ENCODE results near the gene ZMAT2.

Gene ZMAT2

GRCh38 chr5:140741967-140742366 is 41.7 kb downstream of the ZMAT2 start:
- no peak for TF ChIP-seq TCF4 (CRISPR knock-in tag; IDR thresholded peaks at IDR 0.05; ENCODE audit: borderline replicate concordance)
- no peak for TF ChIP-seq ZFP3 (CRISPR knock-in tag; IDR thresholded peaks at IDR 0.05)
- TF ChIP-seq ARNTL (CRISPR knock-in tag; IDR thresholded peaks at IDR 0.05; ENCODE audit: borderline replicate concordance, low read depth): no peak
- no peak for TF ChIP-seq ZNF8 (CRISPR knock-in tag; IDR thresholded peaks at IDR 0.05)
- TF ChIP-seq ZC3H10 (CRISPR knock-in tag; IDR thresholded peaks at IDR 0.05): no peak
- no peak for TF ChIP-seq ZNF70 (CRISPR knock-in tag; IDR thresholded peaks at IDR 0.05)
- no peak for ATAC-seq

DNA sequence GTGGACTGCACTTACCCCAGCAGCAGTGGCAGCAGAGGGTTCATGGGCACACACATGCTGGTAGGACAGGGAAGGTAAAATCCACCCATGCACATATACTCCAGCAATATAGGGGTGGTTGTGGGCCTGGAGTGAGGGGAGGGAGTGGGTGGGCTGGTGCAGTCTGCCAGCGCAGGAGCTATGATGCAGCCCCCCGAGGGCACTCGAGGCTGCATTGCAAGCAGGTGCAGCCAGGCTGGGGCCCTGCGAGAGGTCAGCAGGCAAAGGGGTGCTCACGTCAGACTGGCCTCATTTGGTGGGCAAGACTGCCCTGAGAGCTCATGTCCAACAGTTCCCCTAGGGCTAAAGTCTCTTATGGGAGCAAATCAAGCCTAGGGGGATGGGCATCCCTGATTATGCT is 53.3 kb downstream of the ZMAT2 start:
- ATAC-seq: no peak

More for the DNA sequence above, 53.3 kb downstream of the ZMAT2 start:
- TF ChIP-seq TOX (CRISPR knock-in tag; IDR thresholded peaks at IDR 0.05; ENCODE audit: borderline replicate concordance): no peak
- no peak for TF ChIP-seq ZFP30 (CRISPR knock-in tag; IDR thresholded peaks at IDR 0.05)
- no peak for TF ChIP-seq ISL1 (CRISPR knock-in tag; IDR thresholded peaks at IDR 0.05)
- no peak for TF ChIP-seq TCF4 (CRISPR knock-in tag; IDR thresholded peaks at IDR 0.05; ENCODE audit: borderline replicate concordance)
- no peak for TF ChIP-seq ZFP3 (CRISPR knock-in tag; IDR thresholded peaks at IDR 0.05)
- no peak for TF ChIP-seq ZC3H10 (CRISPR knock-in tag; IDR thresholded peaks at IDR 0.05)
- TF ChIP-seq POU6F1 (CRISPR knock-in tag; IDR thresholded peaks at IDR 0.05; ENCODE audit: borderline replicate concordance, low read depth): no peak
- no peak for TF ChIP-seq BACH2 (CRISPR knock-in tag; IDR thresholded peaks at IDR 0.05; ENCODE audit: borderline replicate concordance)
- TF ChIP-seq, protein P1, sequence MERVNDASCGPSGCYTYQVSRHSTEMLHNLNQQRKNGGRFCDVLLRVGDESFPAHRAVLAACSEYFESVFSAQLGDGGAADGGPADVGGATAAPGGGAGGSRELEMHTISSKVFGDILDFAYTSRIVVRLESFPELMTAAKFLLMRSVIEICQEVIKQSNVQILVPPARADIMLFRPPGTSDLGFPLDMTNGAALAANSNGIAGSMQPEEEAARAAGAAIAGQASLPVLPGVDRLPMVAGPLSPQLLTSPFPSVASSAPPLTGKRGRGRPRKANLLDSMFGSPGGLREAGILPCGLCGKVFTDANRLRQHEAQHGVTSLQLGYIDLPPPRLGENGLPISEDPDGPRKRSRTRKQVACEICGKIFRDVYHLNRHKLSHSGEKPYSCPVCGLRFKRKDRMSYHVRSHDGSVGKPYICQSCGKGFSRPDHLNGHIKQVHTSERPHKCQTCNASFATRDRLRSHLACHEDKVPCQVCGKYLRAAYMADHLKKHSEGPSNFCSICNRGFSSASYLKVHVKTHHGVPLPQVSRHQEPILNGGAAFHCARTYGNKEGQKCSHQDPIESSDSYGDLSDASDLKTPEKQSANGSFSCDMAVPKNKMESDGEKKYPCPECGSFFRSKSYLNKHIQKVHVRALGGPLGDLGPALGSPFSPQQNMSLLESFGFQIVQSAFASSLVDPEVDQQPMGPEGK (CRISPR knock-in tag; IDR thresholded peaks at IDR 0.05; ENCODE audit: borderline replicate concordance): no peak
- TF ChIP-seq, protein P2, sequence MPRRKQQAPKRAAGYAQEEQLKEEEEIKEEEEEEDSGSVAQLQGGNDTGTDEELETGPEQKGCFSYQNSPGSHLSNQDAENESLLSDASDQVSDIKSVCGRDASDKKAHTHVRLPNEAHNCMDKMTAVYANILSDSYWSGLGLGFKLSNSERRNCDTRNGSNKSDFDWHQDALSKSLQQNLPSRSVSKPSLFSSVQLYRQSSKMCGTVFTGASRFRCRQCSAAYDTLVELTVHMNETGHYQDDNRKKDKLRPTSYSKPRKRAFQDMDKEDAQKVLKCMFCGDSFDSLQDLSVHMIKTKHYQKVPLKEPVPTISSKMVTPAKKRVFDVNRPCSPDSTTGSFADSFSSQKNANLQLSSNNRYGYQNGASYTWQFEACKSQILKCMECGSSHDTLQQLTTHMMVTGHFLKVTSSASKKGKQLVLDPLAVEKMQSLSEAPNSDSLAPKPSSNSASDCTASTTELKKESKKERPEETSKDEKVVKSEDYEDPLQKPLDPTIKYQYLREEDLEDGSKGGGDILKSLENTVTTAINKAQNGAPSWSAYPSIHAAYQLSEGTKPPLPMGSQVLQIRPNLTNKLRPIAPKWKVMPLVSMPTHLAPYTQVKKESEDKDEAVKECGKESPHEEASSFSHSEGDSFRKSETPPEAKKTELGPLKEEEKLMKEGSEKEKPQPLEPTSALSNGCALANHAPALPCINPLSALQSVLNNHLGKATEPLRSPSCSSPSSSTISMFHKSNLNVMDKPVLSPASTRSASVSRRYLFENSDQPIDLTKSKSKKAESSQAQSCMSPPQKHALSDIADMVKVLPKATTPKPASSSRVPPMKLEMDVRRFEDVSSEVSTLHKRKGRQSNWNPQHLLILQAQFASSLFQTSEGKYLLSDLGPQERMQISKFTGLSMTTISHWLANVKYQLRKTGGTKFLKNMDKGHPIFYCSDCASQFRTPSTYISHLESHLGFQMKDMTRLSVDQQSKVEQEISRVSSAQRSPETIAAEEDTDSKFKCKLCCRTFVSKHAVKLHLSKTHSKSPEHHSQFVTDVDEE (CRISPR knock-in tag; IDR thresholded peaks at IDR 0.05): no peak
- no peak for TF ChIP-seq OSR1 (CRISPR knock-in tag; IDR thresholded peaks at IDR 0.05)
- TF ChIP-seq ZNF8 (CRISPR knock-in tag; IDR thresholded peaks at IDR 0.05): no peak
- no peak for TF ChIP-seq ZNF565 (CRISPR knock-in tag; conservative IDR thresholded peaks at IDR 0.05; ENCODE audit: low read depth)
- no peak for TF ChIP-seq PPARA (CRISPR knock-in tag; IDR thresholded peaks at IDR 0.05; ENCODE audit: borderline replicate concordance)
- TF ChIP-seq SNAI2 (CRISPR knock-in tag; IDR thresholded peaks at IDR 0.05): no peak
- TF ChIP-seq CSDC2 (CRISPR knock-in tag; IDR thresholded peaks at IDR 0.05): no peak

Measured in SK-N-SH treated with all-trans-retinoic acid at 6 μM for 48 hours (cell line).